GM19099 (cell line): ENCODE results near the gene MSANTD2.

Source experiments
- POLR2A ChIP-seq: IDR thresholded peaks from 3 replicates; pipeline ENCODE4 v1.6.1; 2011; ENCODE audit warnings: low read depth; ENCODE audit not compliant: insufficient read length; ENCODE audit errors: extremely low read depth

The MSANTD2 gene

GRCh38 chr11:124719534-124719933, 80.7 kb downstream of the MSANTD2 start:
- no peak for TF ChIP-seq POLR2A

- TF ChIP-seq POLR2A = no peak
Measured at GRCh38 chr11:124718801-124719200, 81.4 kb downstream of the MSANTD2 start.

DNA sequence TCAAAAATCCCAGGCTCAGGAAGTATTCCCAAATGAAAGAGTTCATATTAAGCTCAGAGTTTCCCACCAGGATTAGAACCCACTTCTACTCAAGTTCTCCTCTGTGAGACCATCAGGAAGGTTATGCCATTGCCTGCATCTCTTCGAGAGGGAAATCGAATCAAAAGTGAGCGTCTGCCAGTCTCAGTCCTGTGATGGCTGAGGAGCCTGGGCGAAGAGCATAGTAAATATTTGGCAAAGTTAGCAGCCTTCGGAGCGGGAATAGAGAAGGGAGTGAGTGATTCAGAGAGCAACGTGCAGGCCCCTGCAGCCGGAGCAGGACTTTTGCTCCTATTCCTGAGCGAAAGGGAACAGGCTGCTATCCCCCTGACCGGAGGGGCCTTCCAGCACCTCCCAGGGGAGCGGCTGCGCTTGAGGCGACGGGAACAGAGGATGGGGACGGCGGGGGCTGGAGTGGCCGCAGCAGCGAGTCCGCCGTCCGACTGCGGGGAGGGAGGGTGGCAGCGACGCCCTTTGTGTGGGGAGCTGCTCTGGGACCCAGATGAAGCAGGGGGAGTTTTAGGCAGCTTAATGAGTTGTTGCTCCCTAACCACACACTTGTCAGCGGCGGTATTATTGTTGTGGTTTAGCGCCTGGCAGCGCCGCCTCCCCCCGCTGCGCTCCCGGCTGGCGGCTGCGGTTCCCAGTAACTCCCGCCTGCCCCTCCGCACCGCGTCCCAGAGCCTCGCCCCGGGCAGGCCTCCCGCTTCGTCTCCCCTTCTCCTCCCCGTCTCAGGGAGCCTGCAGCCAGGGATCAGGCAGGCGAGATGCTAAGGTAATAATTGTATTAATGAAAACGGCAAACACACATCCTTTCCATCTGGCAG, 82.2 kb downstream of the MSANTD2 start:
- no peak for TF ChIP-seq POLR2A

GRCh38 chr11:124717421-124717785, 82.8 kb downstream of the MSANTD2 start:
- TF ChIP-seq POLR2A = no peak

GRCh38 chr11:124716591-124716990, 83.6 kb downstream of the MSANTD2 start:
- no peak for TF ChIP-seq POLR2A
